NCI-H146 treated with DMSO at 0.1 percent for 48 hours (cell line): ENCODE data around the gene SPRR1B.
"Not testable (repeated sequence)": the region's sequence is repeated elsewhere in the genome, so short reads cannot be mapped to it uniquely, and the experiment has no call there.

Experiments
- DNase-seq: peaks from one replicate; lab custom pipeline; 2025; ENCODE audit not compliant: unreplicated experiment; lab: John Stamatoyannopoulos, UW

The SPRR1B gene

DNA sequence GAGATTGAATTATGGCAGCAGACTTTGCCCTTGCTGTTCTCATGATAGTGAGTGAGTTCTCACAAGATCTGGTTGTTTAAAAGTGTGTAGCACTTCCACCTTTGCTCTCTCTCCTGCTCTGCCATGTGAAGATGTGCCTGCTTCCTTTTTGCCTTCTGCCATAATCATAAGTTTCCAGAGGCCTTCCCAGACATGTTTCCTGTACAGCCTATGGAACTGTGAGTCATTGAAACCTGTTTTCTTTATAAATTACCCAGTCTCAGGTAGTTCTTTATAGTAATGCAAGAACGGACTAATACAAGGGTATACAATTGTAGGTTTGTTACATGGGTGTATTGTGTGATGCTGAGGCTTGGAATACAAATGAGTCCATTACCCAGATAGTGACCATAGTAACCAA is 4.2 kb downstream of the SPRR1B start:
- no peak for DNase-seq

GRCh38 chr1:153040950-153041631 is 10.1 kb downstream of the SPRR1B start, which contains the start of gene SPRR2D:
TSS of gene SPRR2D (minus strand) at chr1:153041120. CDS start at chr1:153040346, 774 bp downstream.
- no peak for DNase-seq

- DNase-seq, result no peak
Observed at GRCh38 chr1:153049211-153049610, 18.2 kb downstream of the SPRR1B start.

- not testable (repeated sequence) for DNase-seq
Observed at GRCh38 chr1:153056111-153056510, 25.1 kb downstream of the SPRR1B start.

- no peak for DNase-seq
Observed at GRCh38 chr1:153057375-153057774, 26.4 kb downstream of the SPRR1B start, which contains the start of gene SPRR2A. TSS of gene SPRR2A (minus strand) at chr1:153057512. CDS start at chr1:153056735, 777 bp downstream.

DNA sequence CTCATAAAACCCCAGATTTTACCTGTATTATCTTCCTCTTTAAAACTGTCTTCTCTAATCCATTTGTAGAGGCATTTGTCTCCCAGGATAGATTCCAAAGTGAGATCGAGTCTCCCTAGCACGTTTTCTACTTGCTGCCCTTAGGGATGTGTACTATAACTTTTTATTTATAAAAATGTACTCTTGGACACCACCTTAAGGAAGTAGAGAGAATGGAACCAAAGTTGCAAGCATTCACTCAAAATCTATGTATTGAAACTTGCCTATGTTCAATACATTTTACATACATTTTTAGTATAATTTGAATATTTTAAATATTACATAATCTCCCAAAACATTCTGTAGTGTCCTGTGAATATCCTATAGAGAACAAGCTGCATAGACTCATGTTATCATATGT is 27.2 kb downstream of the SPRR1B start:
- no peak for DNase-seq

GRCh38 chr1:153058826-153059784 is 28.1 kb downstream of the SPRR1B start:
- DNase-seq, result no peak

DNA sequence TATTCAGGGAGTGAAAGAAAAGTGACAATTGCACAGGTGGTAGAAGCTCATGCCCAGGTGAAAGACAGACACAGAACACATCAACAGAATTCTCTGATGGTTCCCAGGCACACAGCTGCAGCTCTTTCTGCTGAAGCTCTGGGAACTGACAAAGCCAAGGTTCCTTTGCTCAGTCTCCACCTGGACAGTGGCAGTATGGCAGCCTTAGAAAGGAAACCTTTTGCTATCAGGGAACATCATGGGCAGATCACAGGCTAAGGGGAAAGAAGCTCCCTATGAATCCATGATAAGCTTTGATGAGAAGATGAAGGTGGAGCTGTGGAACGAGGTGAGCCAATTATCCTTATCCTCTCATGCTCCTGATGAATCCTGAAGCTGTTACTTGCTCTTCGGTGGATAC is 39.2 kb downstream of the SPRR1B start:
- DNase-seq, result no peak

- DNase-seq, result no peak
Observed at GRCh38 chr1:153071511-153071910, 40.5 kb downstream of the SPRR1B start, which contains the start of gene SPRR2B. TSS of gene SPRR2B (minus strand) at chr1:153071611. CDS start at chr1:153070839, 772 bp downstream.

- no peak for DNase-seq
Observed at GRCh38 chr1:153072806-153073726, 42.1 kb downstream of the SPRR1B start.

GRCh38 chr1:153081736-153082135 is 50.7 kb downstream of the SPRR1B start:
- no peak for DNase-seq
